GM03348 (cell line): ENCODE data around the gene LSM6.
A peak's percentile ranks its signal among the peaks of the same experiment; 100 is the strongest.

Experiments used
- DNase-seq: peaks from one replicate; pipeline ENCODE4 v3.0.0; 2012; ENCODE audit warnings: low spot score

The LSM6 gene

GRCh38 chr4:146186041-146186440 is 10.5 kb downstream of the LSM6 start:
- no peak for DNase-seq

- no peak for DNase-seq
Measured at GRCh38 chr4:146186596-146186995, 11.1 kb downstream of the LSM6 start.

GRCh38 chr4:146190456-146190855 is 14.9 kb downstream of the LSM6 start:
- no peak for DNase-seq

GRCh38 chr4:146191766-146192458 is 16.4 kb downstream of the LSM6 start:
- DNase-seq = no peak

GRCh38 chr4:146193628-146194027 is 18.1 kb downstream of the LSM6 start:
- DNase-seq = no peak

- DNase-seq = no peak
Measured at GRCh38 chr4:146194212-146194611, 18.7 kb downstream of the LSM6 start.

GRCh38 chr4:146202665-146203064 is 27.1 kb downstream of the LSM6 start:
- no peak for DNase-seq

GRCh38 chr4:146207410-146207809 is 31.9 kb downstream of the LSM6 start:
- DNase-seq = no peak

GRCh38 chr4:146210890-146211289 is 35.4 kb downstream of the LSM6 start:
- no peak for DNase-seq

- DNase-seq = no peak
Measured at GRCh38 chr4:146211440-146211839, 35.9 kb downstream of the LSM6 start.

- DNase-seq = no peak
Measured at GRCh38 chr4:146212781-146213180, 37.3 kb downstream of the LSM6 start.

- DNase-seq = no peak
Measured at GRCh38 chr4:146214238-146214637, 38.7 kb downstream of the LSM6 start, which contains the start of gene REELD1. TSS of gene REELD1 (plus strand) at chr4:146214538. CDS start at chr4:146216953, 2,415 bp downstream.

GRCh38 chr4:146222313-146222712 is 46.8 kb downstream of the LSM6 start:
- peak; percentile 56 for DNase-seq

GRCh38 chr4:146224326-146224966 is 48.9 kb downstream of the LSM6 start:
- DNase-seq = no peak

- DNase-seq = no peak
Measured at GRCh38 chr4:146229406-146229805, 53.9 kb downstream of the LSM6 start.

- no peak for DNase-seq
Measured at GRCh38 chr4:146232131-146232722, 56.7 kb downstream of the LSM6 start.

GRCh38 chr4:146235654-146236177 is 60.2 kb downstream of the LSM6 start:
- DNase-seq = no peak

- no peak for DNase-seq
Measured at GRCh38 chr4:146236216-146236615, 60.7 kb downstream of the LSM6 start.

GRCh38 chr4:146237092-146237491 is 61.6 kb downstream of the LSM6 start:
- DNase-seq = no peak

- DNase-seq = no peak
Measured at GRCh38 chr4:146238107-146238506, 62.6 kb downstream of the LSM6 start.
